CD14-positive monocyte (primary cell): Measurements from ENCODE around the gene PPP2R2C. TPM values are rescaled to one million over a fixed set of nuclear protein-coding genes. Genes with fewer than 3 reads are reported as not detected.

Experiments used
- DNase-seq, 3 donors: peaks; one replicate each; pipeline ENCODE4 v3.0.0-alpha.2; 2011 to 2022
- H2AFZ ChIP-seq: 2 replicates; pipeline ENCODE4 v1.6.0; 2012; ENCODE audit warnings: mild to moderate bottlenecking, low read depth, low read length, inconsistent platforms; ENCODE audit not compliant: insufficient read depth, poor library complexity, severe bottlenecking
- H3K27ac ChIP-seq, 2 donors: 1 replicate in 1 of 2; 2 replicates in 1 of 2; pipeline ENCODE4 v1.5.1; 2012 to 2013; ENCODE audit warnings: low read length in 2 of 2, control low read depth in 1 of 2, inconsistent platforms in 1 of 2, low read depth in 1 of 2, mild to moderate bottlenecking in 1 of 2
- H3K27me3 ChIP-seq, 2 donors: one replicate each; pipeline versions ENCODE4 v1.6.0 to v1.6.1; 2011 to 2013; ENCODE audit warnings: low read length in 2 of 2; ENCODE audit not compliant: control insufficient read depth in 2 of 2, insufficient read depth in 2 of 2
- H3K36me3 ChIP-seq, 2 donors: replicated peaks in 1 of 2; 1 replicate in 1 of 2; 2 replicates in 1 of 2; pipeline versions ENCODE4 v1.5.1 to v1.6.1; 2012 to 2013; ENCODE audit warnings: low read length in 2 of 2, control low read depth in 1 of 2, inconsistent platforms in 1 of 2, mild to moderate bottlenecking in 1 of 2; ENCODE audit not compliant: insufficient read depth in 2 of 2, control insufficient read depth in 1 of 2
- H3K4me1 ChIP-seq, 2 donors: 1 replicate in 1 of 2; 2 replicates in 1 of 2; pipeline versions ENCODE4 v1.5.1 to v1.6.1; 2012 to 2013; ENCODE audit warnings: low read length in 2 of 2, control low read depth in 1 of 2, inconsistent platforms in 1 of 2, mild to moderate bottlenecking in 1 of 2, moderate library complexity in 1 of 2; ENCODE audit not compliant: insufficient read depth in 2 of 2, control insufficient read depth in 1 of 2
- H3K4me2 ChIP-seq: replicated peaks from 2 replicates; pipeline ENCODE3; 2012; ENCODE audit warnings: low read length, moderate library complexity, mild to moderate bottlenecking; ENCODE audit not compliant: poor library complexity, severe bottlenecking; ENCODE audit errors: extremely low read depth
- H3K4me3 ChIP-seq, 3 experiments: fragments of 200-600 bp in 1 of 3; sonication (generic) in 1 of 3; replicated peaks in 1 of 3; 1 replicate in 2 of 3; 2 replicates in 1 of 3; pipeline ENCODE4 v1.5.1; 2011 to 2013; ENCODE audit warnings: low read length in 3 of 3, mild to moderate bottlenecking in 3 of 3, control low read depth in 2 of 3, low read depth in 2 of 3, inconsistent platforms in 1 of 3, moderate library complexity in 1 of 3
- H3K79me2 ChIP-seq: 2 replicates; pipeline ENCODE4 v1.6.0; 2012; ENCODE audit warnings: mild to moderate bottlenecking, control low read depth, inconsistent platforms, low read length, moderate library complexity; ENCODE audit not compliant: insufficient read depth
- H3K9ac ChIP-seq: 2 replicates; pipeline ENCODE4 v1.6.0; 2017; ENCODE audit warnings: low read length, mild to moderate bottlenecking; ENCODE audit not compliant: insufficient read depth, poor library complexity, severe bottlenecking
- H3K9me3 ChIP-seq, 2 donors: replicated peaks in 1 of 2; 1 replicate in 1 of 2; 2 replicates in 1 of 2; pipeline versions ENCODE4 v1.5.1 to v1.6.1; 2012 to 2013; ENCODE audit warnings: low read length in 2 of 2, control low read depth in 1 of 2; ENCODE audit not compliant: control insufficient read depth in 1 of 2, insufficient read depth in 1 of 2
- H4K20me1 ChIP-seq: 2 replicates; pipeline ENCODE4 v1.6.0; 2012; ENCODE audit warnings: mild to moderate bottlenecking, low read length, control low read depth, moderate library complexity; ENCODE audit not compliant: insufficient read depth
- H3K27ac Mint-ChIP-seq, 7 donors: one replicate each; pipeline ENCODE4 v1.8.0; 2020; ENCODE audit warnings: mild to moderate bottlenecking in 7 of 7, mixed read lengths in 7 of 7, moderate library complexity in 6 of 7, inconsistent platforms in 2 of 7
- H3K27me3 Mint-ChIP-seq, 3 donors: one replicate each; pipeline ENCODE4 v1.8.0; 2021 to 2022; ENCODE audit warnings: low read depth in 3 of 3, mild to moderate bottlenecking in 3 of 3, mixed read lengths in 3 of 3, moderate library complexity in 3 of 3, inconsistent platforms in 1 of 3
- H3K36me3 Mint-ChIP-seq, 2 donors: one replicate each; pipeline ENCODE4 v1.8.0; 2020; ENCODE audit warnings: mixed read lengths in 2 of 2, inconsistent platforms in 1 of 2, mild to moderate bottlenecking in 1 of 2
- H3K4me1 Mint-ChIP-seq: one replicate; pipeline ENCODE4 v1.8.0; 2020; ENCODE audit warnings: mild to moderate bottlenecking, mixed read lengths
- H3K4me3 Mint-ChIP-seq, 2 donors: one replicate each; pipeline ENCODE4 v1.8.0; 2020; ENCODE audit warnings: mild to moderate bottlenecking in 2 of 2, mixed read lengths in 2 of 2, moderate library complexity in 1 of 2
- H3K9me3 Mint-ChIP-seq, 7 donors: one replicate each; pipeline ENCODE4 v1.8.0; 2020 to 2022; ENCODE audit warnings: mixed read lengths in 7 of 7, mild to moderate bottlenecking in 6 of 7, moderate library complexity in 6 of 7, inconsistent platforms in 2 of 7
- WGBS: methylation state at CpG from one replicate; pipeline ENCODE4 v1.1.5; 2013; ENCODE audit warnings: missing lambda C conversion rate; ENCODE audit not compliant: insufficient coverage; 5-methylcytosine and 5-hydroxymethylcytosine counted together
- intact Hi-C, 2 donors: fragments of 100-400 bp; cut with micrococcal nuclease; formaldehyde crosslinking; loops; one replicate each; pipeline versions ENCODE4 v1.15.0 to v1.15.1; 2023
- polyA plus RNA-seq, 3 donors: library from polyadenylated mRNA; depleted of rRNA in 1 of 3; unstranded in 2 of 3; stranded (reverse) in 1 of 3; fragments of 300-500 nt in 2 of 3; fragments of >200 nt in 1 of 3; fragmentation: Illumina TruSeq in 2 of 3; gene quantifications; 1 replicate in 2 of 3; 2 replicates in 1 of 3; pipeline ENCODE4 v1.2.3, GENCODE V29; 2012 to 2021
- TF ChIP-seq, protein P1 (sequence below): fragments of 200-600 bp; IDR thresholded peaks from one replicate; pipeline ENCODE4 v1.8.0; 2022; ENCODE audit warnings: antibody characterized with exemption, mild to moderate bottlenecking

The PPP2R2C gene
- polyA plus RNA-seq, 3 donors = not detected

DNA sequence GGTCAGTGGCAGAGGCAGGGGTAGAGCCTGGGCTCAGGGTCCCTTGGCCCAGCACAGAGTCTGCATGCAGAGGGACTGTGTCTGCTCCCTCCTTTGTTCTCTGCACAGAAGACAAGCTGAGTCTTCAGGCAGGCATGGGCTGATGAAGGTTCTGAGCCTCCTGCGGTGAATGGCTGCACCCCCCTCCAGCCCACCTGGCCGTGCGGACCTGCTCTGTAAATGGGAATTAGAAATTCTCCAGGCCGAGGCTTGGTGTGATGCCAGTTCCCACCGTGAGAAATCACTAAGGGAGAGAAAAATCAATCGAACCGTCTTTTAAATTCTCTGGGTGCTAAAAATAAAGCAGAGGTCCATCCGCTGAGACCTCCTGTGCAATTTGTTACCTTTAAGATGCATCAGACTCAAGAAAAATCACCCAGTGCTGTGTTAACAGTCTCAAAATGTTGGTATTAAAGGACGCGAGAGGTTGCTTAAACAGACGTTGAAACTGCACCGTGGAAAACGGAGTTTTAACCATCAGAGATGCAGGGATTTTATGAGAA is 106.8 kb downstream of the PPP2R2C start:
- H3K27me3 Mint-ChIP-seq = peaks cover 0 to 11% (median 5%) of the 10 kb centered on the region in 3 donors
- H3K79me2 ChIP-seq = no peaks in the 10 kb centered on the region
- WGBS = 83% methylated on average over 10 of the region's 13 CpGs
- intact Hi-C loops = no loop called here
- no peaks in the 10 kb centered on the region for H4K20me1 ChIP-seq
- no peaks in the 10 kb centered on the region for H3K4me1 Mint-ChIP-seq
- H3K9ac ChIP-seq = no peak overlapping the region
- H3K4me2 ChIP-seq = no peak overlapping the region
- no peak overlapping the region for H2AFZ ChIP-seq
- TF ChIP-seq, protein P1, sequence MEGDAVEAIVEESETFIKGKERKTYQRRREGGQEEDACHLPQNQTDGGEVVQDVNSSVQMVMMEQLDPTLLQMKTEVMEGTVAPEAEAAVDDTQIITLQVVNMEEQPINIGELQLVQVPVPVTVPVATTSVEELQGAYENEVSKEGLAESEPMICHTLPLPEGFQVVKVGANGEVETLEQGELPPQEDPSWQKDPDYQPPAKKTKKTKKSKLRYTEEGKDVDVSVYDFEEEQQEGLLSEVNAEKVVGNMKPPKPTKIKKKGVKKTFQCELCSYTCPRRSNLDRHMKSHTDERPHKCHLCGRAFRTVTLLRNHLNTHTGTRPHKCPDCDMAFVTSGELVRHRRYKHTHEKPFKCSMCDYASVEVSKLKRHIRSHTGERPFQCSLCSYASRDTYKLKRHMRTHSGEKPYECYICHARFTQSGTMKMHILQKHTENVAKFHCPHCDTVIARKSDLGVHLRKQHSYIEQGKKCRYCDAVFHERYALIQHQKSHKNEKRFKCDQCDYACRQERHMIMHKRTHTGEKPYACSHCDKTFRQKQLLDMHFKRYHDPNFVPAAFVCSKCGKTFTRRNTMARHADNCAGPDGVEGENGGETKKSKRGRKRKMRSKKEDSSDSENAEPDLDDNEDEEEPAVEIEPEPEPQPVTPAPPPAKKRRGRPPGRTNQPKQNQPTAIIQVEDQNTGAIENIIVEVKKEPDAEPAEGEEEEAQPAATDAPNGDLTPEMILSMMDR = no peak
- H3K27me3 ChIP-seq = no peaks in the 10 kb centered on the region
- H3K36me3 Mint-ChIP-seq = no peaks in the 10 kb centered on the region
- H3K27ac ChIP-seq = no peak overlapping the region
- H3K9me3 ChIP-seq = peaks cover 0 to 2% of the 10 kb centered on the region in 2 donors
- H3K4me3 ChIP-seq = no peak overlapping the region
- DNase-seq = no peak
- H3K27ac Mint-ChIP-seq = no peak overlapping the region
- H3K36me3 ChIP-seq = no peaks in the 10 kb centered on the region
- no peaks in the 10 kb centered on the region for H3K4me1 ChIP-seq
- peaks cover 0 to 3% (median 0%) of the 10 kb centered on the region in 7 donors for H3K9me3 Mint-ChIP-seq
- no peak overlapping the region for H3K4me3 Mint-ChIP-seq

DNA sequence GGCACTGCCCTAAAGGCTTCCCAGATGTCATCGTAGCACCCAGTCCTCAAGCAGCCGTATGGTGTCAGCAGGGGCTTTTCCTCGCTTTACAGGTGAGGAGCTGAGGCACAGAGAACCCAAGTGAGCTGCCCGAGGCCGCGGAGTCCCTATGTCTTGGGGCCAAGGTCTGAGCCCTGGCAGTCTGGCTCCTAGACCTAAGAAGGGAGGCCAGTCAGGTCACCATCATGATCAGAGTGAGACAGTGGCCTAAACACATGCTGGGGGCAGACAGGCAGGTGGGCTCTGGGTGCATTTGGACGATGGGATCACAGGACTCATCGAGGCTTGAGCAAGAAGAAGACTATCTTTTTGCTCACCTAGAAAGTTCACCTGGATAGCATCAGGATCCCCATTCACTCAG is 107.8 kb downstream of the PPP2R2C start:
- no peak overlapping the region for H2AFZ ChIP-seq
- no peak overlapping the region for H3K4me2 ChIP-seq
- intact Hi-C loops = no loop called here
- Mint-ChIP-seq H3K4me1 (no peaks in the 10 kb centered on the region), H3K36me3 (no peaks in the 10 kb centered on the region), H3K9me3 (peaks cover 0 to 3% (median 0%) of the 10 kb centered on the region in 7 donors), H3K27ac (no peak overlapping the region), H3K27me3 (peaks cover 0 to 9% (median 4%) of the 10 kb centered on the region in 3 donors), H3K4me3 (no peak overlapping the region)
- H3K9me3 ChIP-seq = peaks cover 0 to 2% of the 10 kb centered on the region in 2 donors
- H3K79me2 ChIP-seq = no peaks in the 10 kb centered on the region
- H3K36me3 ChIP-seq = no peaks in the 10 kb centered on the region
- no peaks in the 10 kb centered on the region for H3K27me3 ChIP-seq
- no peaks in the 10 kb centered on the region for H3K4me1 ChIP-seq
- no peaks in the 10 kb centered on the region for H4K20me1 ChIP-seq
- TF ChIP-seq, protein P1 = no peak
- DNase-seq = no peak
- no peak overlapping the region for H3K9ac ChIP-seq
- no peak overlapping the region for H3K4me3 ChIP-seq
- no peak overlapping the region for H3K27ac ChIP-seq
- 90% methylated on average over 7 of the region's 8 CpGs for WGBS
